Measurements from ENCODE around the gene SLC16A9. TPM values are rescaled to one million over a fixed set of nuclear protein-coding genes. Genes with fewer than 3 reads are reported as not detected.

Gene SLC16A9
- total RNA-seq, 2 experiments from 2014 or later: 1.9 to 2.4 TPM

GRCh38 chr10:59617996-59618395 is 91.7 kb downstream of the SLC16A9 start:
- Mint-ChIP-seq H3K9me3 (no peaks in the 10 kb centered on the region), H3K27me3 (no peaks in the 10 kb centered on the region)

GRCh38 chr10:59611048-59611447 is 98.6 kb downstream of the SLC16A9 start:
- H3K36me3 Mint-ChIP-seq: no peaks in the 10 kb centered on the region
- no peaks in the 10 kb centered on the region for H3K9me3 Mint-ChIP-seq
- DNase-seq: no peak
- H3K4me1 Mint-ChIP-seq: no peaks in the 10 kb centered on the region
- no peak overlapping the region for H3K27ac Mint-ChIP-seq
- no peaks in the 10 kb centered on the region for H3K27me3 Mint-ChIP-seq
- H3K4me3 Mint-ChIP-seq: no peak overlapping the region

More at GRCh38 chr10:59617996-59618395, 91.7 kb downstream of the SLC16A9 start:
- no peaks in the 10 kb centered on the region for H3K36me3 Mint-ChIP-seq
- H3K4me1 Mint-ChIP-seq: no peaks in the 10 kb centered on the region
- no peak for DNase-seq
- no peak overlapping the region for H3K4me3 Mint-ChIP-seq
- H3K27ac Mint-ChIP-seq: no peak overlapping the region

DNA sequence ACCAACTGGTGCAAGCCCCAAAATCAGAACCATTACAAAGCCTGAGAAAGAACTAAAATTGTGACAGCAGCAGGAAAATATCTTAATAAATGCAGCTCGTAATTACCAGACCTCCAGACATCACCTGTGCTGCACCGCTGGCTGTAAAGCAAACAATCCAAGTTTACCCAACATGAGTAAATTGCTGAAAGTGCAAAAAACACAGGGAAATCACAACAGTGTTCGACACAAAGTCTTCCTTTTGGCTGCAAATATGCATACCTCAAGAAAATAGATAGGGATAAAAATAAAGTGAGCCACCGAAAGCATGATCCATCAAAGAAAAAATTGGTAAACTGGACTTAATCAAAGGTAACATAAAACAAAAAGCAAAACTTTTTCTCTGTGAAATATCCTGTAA is 101.7 kb downstream of the SLC16A9 start:
- Mint-ChIP-seq H3K9me3 (no peaks in the 10 kb centered on the region), H3K4me1 (no peaks in the 10 kb centered on the region), H3K4me3 (no peak overlapping the region), H3K36me3 (no peaks in the 10 kb centered on the region), H3K27me3 (no peaks in the 10 kb centered on the region), H3K27ac (no peak overlapping the region)
- no peak for DNase-seq

- no peaks in the 10 kb centered on the region for H3K4me1 Mint-ChIP-seq
- DNase-seq: no peak
- no peaks in the 10 kb centered on the region for H3K36me3 Mint-ChIP-seq
- H3K4me3 Mint-ChIP-seq: no peak overlapping the region
- no peak overlapping the region for H3K27ac Mint-ChIP-seq
- H3K27me3 Mint-ChIP-seq: no peaks in the 10 kb centered on the region
- no peaks in the 10 kb centered on the region for H3K9me3 Mint-ChIP-seq
These were observed 103.1 kb downstream of the SLC16A9 start for GRCh38 chr10:59606551-59606961.

GRCh38 chr10:59601985-59602384 is 107.7 kb downstream of the SLC16A9 start:
- H3K4me3 Mint-ChIP-seq: no peak overlapping the region
- no peak overlapping the region for H3K27ac Mint-ChIP-seq
- no peaks in the 10 kb centered on the region for H3K9me3 Mint-ChIP-seq
- H3K36me3 Mint-ChIP-seq: no peaks in the 10 kb centered on the region
- no peaks in the 10 kb centered on the region for H3K4me1 Mint-ChIP-seq
- H3K27me3 Mint-ChIP-seq: peaks cover 6% of the 10 kb centered on the region
- no peak for DNase-seq

Other genes with a start within 250 kb of the SLC16A9 start
- gene MRLN, start 43.6 kb upstream of the SLC16A9 start, total RNA-seq: not detected
- 10 to 100 TPM; 45.5 to 47.5 TPM for gene CCDC6, start 196.7 kb upstream of the SLC16A9 start, total RNA-seq

Measured in activated naive CD8-positive, alpha-beta T cell treated with anti-CD3 and anti-CD28 coated beads for 36 hours (primary cell).